Measurements from ENCODE around the gene LMBRD2. TPM values are rescaled to one million over a fixed set of nuclear protein-coding genes. Genes with fewer than 3 reads are reported as not detected.

LMBRD2 gene
- total and polyA plus RNA-seq, 2 donors (not counting 1 experiment from before 2014, with no cell fraction given) = 2.1 to 10.0 TPM

DNA sequence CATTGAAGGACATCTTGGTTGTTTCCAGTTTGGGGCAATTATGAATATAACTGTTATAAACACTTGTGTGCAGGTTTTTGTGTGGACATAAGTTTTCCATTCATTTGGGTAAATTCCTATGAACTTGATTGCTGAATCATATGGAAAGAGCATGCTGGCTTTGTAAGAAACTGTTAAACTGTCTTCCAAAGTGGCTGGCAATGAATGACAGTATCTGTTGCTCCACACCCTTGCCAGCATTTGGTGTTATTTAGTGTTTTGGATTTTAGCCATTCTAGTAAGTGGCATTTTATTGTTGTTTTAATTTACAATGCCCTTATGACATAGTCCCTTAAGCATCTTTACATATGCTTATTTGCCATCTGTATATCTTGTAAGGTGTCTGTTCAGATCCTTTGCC is 55.2 kb downstream of the LMBRD2 start:
- Histone ChIP-seq H3K9me3 (ENCODE audit: control extremely low read depth in 1 of 3, control insufficient read depth in 2 of 3, insufficient read depth in 1 of 3, low read length in 2 of 3) (no peaks in the 10 kb centered on the region), H3K4me1 (ENCODE audit: control insufficient read depth in 2 of 2, insufficient read depth in 2 of 2, low read length in 2 of 2) (no peaks in the 10 kb centered on the region), H3K79me2 (ENCODE audit: control insufficient read depth, insufficient read depth, low read length) (no peaks in the 10 kb centered on the region), H4K20me1 (ENCODE audit: control insufficient read depth, insufficient read depth, low read length, poor library complexity, severe bottlenecking) (no peaks in the 10 kb centered on the region), H3K27me3 (replicated peaks in 1 of 4; ENCODE audit: control extremely low read depth in 1 of 4, control insufficient read depth in 3 of 4, insufficient read depth in 4 of 4, low read length in 3 of 4) (no peaks in the 10 kb centered on the region), H3K4me2 (replicated peaks; ENCODE audit: low read depth, low read length, poor library complexity, severe bottlenecking) (no peak overlapping the region), H3K36me3 (replicated peaks in 1 of 2; ENCODE audit: control extremely low read depth in 1 of 2, control insufficient read depth in 1 of 2, extremely low read depth in 1 of 2, insufficient read depth in 2 of 2, low read length in 1 of 2) (peaks cover 0 to 1% of the 10 kb centered on the region in 2 experiments), H3K9ac (ENCODE audit: low read length) (no peak overlapping the region), H3K27ac (ENCODE audit: low read length in 2 of 2) (no peak overlapping the region), H2AFZ (ENCODE audit: insufficient read depth, low read depth, low read length, poor library complexity, severe bottlenecking) (no peak overlapping the region), H3K4me3 (ENCODE audit: control extremely low read depth in 1 of 5, extremely low read depth in 1 of 5, insufficient read depth in 1 of 5, low read depth in 2 of 5, low read length in 4 of 5) (no peak overlapping the region)
- Mint-ChIP-seq H3K27ac (no peak overlapping the region), H3K27me3 (no peaks in the 10 kb centered on the region), H3K4me3 (no peak overlapping the region), H3K9me3 (ENCODE audit: insufficient read depth) (peaks cover 2% of the 10 kb centered on the region), H3K4me1 (no peaks in the 10 kb centered on the region)
- CTCF ChIA-PET = no interaction called here
- no peak for DNase-seq
- intact Hi-C loops (cut with micrococcal nuclease) = no loop called here
- POLR2A ChIA-PET = no interaction called here
- no peak for ATAC-seq (ENCODE audit: low read depth)
- TF ChIP-seq EZH2 (IDR thresholded peaks at IDR 0.05; ENCODE audit: borderline replicate concordance, insufficient read depth, low read depth, low read length, poor library complexity, severe bottlenecking) = no peak

- H3K9me3 Mint-ChIP-seq (ENCODE audit: insufficient read depth) = peaks cover 8% of the 10 kb centered on the region
- DNase-seq (no peak), ATAC-seq (ENCODE audit: low read depth) (no peak)
- CTCF ChIA-PET = interaction anchor here (1.4 kb wide), 1 partner anchor 11 kb away, joined by 8 read pairs; no protein-coding TSS in a partner anchor
- no peaks in the 10 kb centered on the region for H3K4me1 Mint-ChIP-seq
- Histone ChIP-seq H3K79me2 (ENCODE audit: control insufficient read depth, insufficient read depth, low read length) (no peaks in the 10 kb centered on the region), H3K9ac (ENCODE audit: low read length) (no peak overlapping the region), H3K4me2 (replicated peaks; ENCODE audit: low read depth, low read length, poor library complexity, severe bottlenecking) (no peak overlapping the region), H3K27ac (ENCODE audit: low read length in 2 of 2) (no peak overlapping the region), H3K4me1 (ENCODE audit: control insufficient read depth in 2 of 2, insufficient read depth in 2 of 2, low read length in 2 of 2) (no peaks in the 10 kb centered on the region), H3K36me3 (replicated peaks in 1 of 2; ENCODE audit: control extremely low read depth in 1 of 2, control insufficient read depth in 1 of 2, extremely low read depth in 1 of 2, insufficient read depth in 2 of 2, low read length in 1 of 2) (no peaks in the 10 kb centered on the region), H3K4me3 (ENCODE audit: control extremely low read depth in 1 of 5, extremely low read depth in 1 of 5, insufficient read depth in 1 of 5, low read depth in 2 of 5, low read length in 4 of 5) (no peak overlapping the region), H4K20me1 (ENCODE audit: control insufficient read depth, insufficient read depth, low read length, poor library complexity, severe bottlenecking) (no peaks in the 10 kb centered on the region), H3K27me3 (replicated peaks in 1 of 4; ENCODE audit: control extremely low read depth in 1 of 4, control insufficient read depth in 3 of 4, insufficient read depth in 4 of 4, low read length in 3 of 4) (no peaks in the 10 kb centered on the region), H3K9me3 (ENCODE audit: control extremely low read depth in 1 of 3, control insufficient read depth in 2 of 3, insufficient read depth in 1 of 3, low read length in 2 of 3) (peaks cover 0 to 8% (median 0%) of the 10 kb centered on the region in 3 donors), H2AFZ (ENCODE audit: insufficient read depth, low read depth, low read length, poor library complexity, severe bottlenecking) (no peak overlapping the region)
- H3K27ac Mint-ChIP-seq = no peak overlapping the region
- WGBS (ENCODE audit: insufficient coverage) = 100% methylated on average over 1 of the region's 2 CpGs
- TF ChIP-seq, protein P1, sequence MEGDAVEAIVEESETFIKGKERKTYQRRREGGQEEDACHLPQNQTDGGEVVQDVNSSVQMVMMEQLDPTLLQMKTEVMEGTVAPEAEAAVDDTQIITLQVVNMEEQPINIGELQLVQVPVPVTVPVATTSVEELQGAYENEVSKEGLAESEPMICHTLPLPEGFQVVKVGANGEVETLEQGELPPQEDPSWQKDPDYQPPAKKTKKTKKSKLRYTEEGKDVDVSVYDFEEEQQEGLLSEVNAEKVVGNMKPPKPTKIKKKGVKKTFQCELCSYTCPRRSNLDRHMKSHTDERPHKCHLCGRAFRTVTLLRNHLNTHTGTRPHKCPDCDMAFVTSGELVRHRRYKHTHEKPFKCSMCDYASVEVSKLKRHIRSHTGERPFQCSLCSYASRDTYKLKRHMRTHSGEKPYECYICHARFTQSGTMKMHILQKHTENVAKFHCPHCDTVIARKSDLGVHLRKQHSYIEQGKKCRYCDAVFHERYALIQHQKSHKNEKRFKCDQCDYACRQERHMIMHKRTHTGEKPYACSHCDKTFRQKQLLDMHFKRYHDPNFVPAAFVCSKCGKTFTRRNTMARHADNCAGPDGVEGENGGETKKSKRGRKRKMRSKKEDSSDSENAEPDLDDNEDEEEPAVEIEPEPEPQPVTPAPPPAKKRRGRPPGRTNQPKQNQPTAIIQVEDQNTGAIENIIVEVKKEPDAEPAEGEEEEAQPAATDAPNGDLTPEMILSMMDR (IDR thresholded peaks at IDR 0.05) = no peak
- TF ChIP-seq EZH2 (IDR thresholded peaks at IDR 0.05; ENCODE audit: borderline replicate concordance, insufficient read depth, low read depth, low read length, poor library complexity, severe bottlenecking) = no peak
- H3K4me3 Mint-ChIP-seq = no peak overlapping the region
- intact Hi-C loops (cut with micrococcal nuclease) = no loop called here
- POLR2A ChIA-PET = no interaction called here
- H3K27me3 Mint-ChIP-seq = peaks cover 3% of the 10 kb centered on the region
Measured at GRCh38 chr5:36089989-36090388, 61.7 kb downstream of the LMBRD2 start.

Measured in B cell (primary cell).